CD4-positive, alpha-beta T cell (primary cell): ENCODE measurements around the gene ALPK3. TPM values are rescaled to one million over a fixed set of nuclear protein-coding genes. Genes with fewer than 3 reads are reported as not detected.

Experiments used
- ATAC-seq: fragments of 200-7000 bp; cut with Tn5 transposase; one replicate; pipeline ENCODE4 v1.10.0; 2022; ENCODE audit warnings: mild to moderate bottlenecking; ENCODE audit not compliant: poor library complexity
- CTCF ChIA-PET: fragments of 350-600 bp; sonication (Branson Sonifier 250); formaldehyde crosslinking; loops from one replicate; lab custom pipeline; 2021; ENCODE audit warnings: antibody characterized with exemption, inconsistent platforms; lab: Charles Lee
- POLR2A ChIA-PET: fragments of 350-600 bp; sonication (Branson Sonifier 250); formaldehyde crosslinking; loops from one replicate; lab custom pipeline; 2021; ENCODE audit warnings: antibody characterized with exemption, inconsistent platforms; lab: Charles Lee
- DNase-seq, 14 experiments: peaks; one replicate each; pipeline ENCODE4 v3.0.0-alpha.2; 2013 to 2020; ENCODE audit warnings: mixed read lengths in 2 of 14
- H3K27ac ChIP-seq, 2 donors: one replicate each; pipeline versions ENCODE4 v1.5.1 to v1.7.0; 2013; ENCODE audit warnings: low read length in 2 of 2, low read depth in 1 of 2, mild to moderate bottlenecking in 1 of 2
- H3K27me3 ChIP-seq, 2 experiments: 1 replicate in 1 of 2; 2 replicates in 1 of 2; pipeline versions ENCODE4 v1.6.1 to v1.7.0; 2013; ENCODE audit warnings: low read length in 2 of 2, control low read depth in 1 of 2, mild to moderate bottlenecking in 1 of 2, moderate library complexity in 1 of 2; ENCODE audit not compliant: insufficient read depth in 2 of 2, control insufficient read depth in 1 of 2
- H3K36me3 ChIP-seq: one replicate; pipeline ENCODE4 v1.6.1; 2013; ENCODE audit warnings: low read length, control low read depth; ENCODE audit not compliant: insufficient read depth
- H3K4me1 ChIP-seq: one replicate; pipeline ENCODE4 v1.6.1; 2013; ENCODE audit warnings: low read length, control low read depth; ENCODE audit not compliant: insufficient read depth
- H3K4me3 ChIP-seq: one replicate; pipeline ENCODE4 v1.5.1; 2013; ENCODE audit warnings: mild to moderate bottlenecking, low read length, moderate library complexity
- H3K9me3 ChIP-seq, 2 experiments: 1 replicate in 1 of 2; 2 replicates in 1 of 2; pipeline versions ENCODE4 v1.6.1 to v1.7.0; 2013; ENCODE audit warnings: low read length in 2 of 2, mild to moderate bottlenecking in 2 of 2, control low read depth in 1 of 2, moderate library complexity in 1 of 2; ENCODE audit not compliant: control insufficient read depth in 1 of 2, insufficient read depth in 1 of 2
- H3K27ac Mint-ChIP-seq: one replicate; pipeline ENCODE4 v1.8.0; 2020; ENCODE audit warnings: mixed read lengths
- H3K27me3 Mint-ChIP-seq: one replicate; pipeline ENCODE4 v1.8.0; 2021; ENCODE audit warnings: mixed read lengths
- H3K36me3 Mint-ChIP-seq: one replicate; pipeline ENCODE4 v1.8.0; 2021; ENCODE audit warnings: low read depth, mixed read lengths
- H3K4me1 Mint-ChIP-seq: one replicate; pipeline ENCODE4 v1.8.0; 2021; ENCODE audit warnings: low read depth, mixed read lengths
- H3K4me3 Mint-ChIP-seq: one replicate; pipeline ENCODE4 v1.8.0; 2020; ENCODE audit warnings: mild to moderate bottlenecking, mixed read lengths
- H3K9me3 Mint-ChIP-seq: one replicate; pipeline ENCODE4 v1.8.0; 2020; ENCODE audit warnings: mixed read lengths
- intact Hi-C, 2 experiments: fragments of 100-400 bp; cut with DNase I in 1 of 2; cut with micrococcal nuclease in 1 of 2; formaldehyde crosslinking; loops; one replicate each; pipeline versions ENCODE4 v1.15.1 to v1.9.0; 2023 to 2025; cut with DNase I, micrococcal nuclease
- total RNA-seq, 174 experiments: library from RNA in 2 of 174; stranded (reverse) in 2 of 174; gene quantifications; one replicate each; pipeline ENCODE4 v1.2.3 and lab custom pipeline; 2021 to 2026
- TF ChIP-seq, protein P1 (sequence below): fragments of 200-600 bp; IDR thresholded peaks from one replicate; pipeline ENCODE4 v1.8.0; 2022; ENCODE audit warnings: antibody characterized with exemption, mild to moderate bottlenecking

Gene ALPK3
- total RNA-seq, 2 experiments from 2014 or later: 0.14 TPM

DNA sequence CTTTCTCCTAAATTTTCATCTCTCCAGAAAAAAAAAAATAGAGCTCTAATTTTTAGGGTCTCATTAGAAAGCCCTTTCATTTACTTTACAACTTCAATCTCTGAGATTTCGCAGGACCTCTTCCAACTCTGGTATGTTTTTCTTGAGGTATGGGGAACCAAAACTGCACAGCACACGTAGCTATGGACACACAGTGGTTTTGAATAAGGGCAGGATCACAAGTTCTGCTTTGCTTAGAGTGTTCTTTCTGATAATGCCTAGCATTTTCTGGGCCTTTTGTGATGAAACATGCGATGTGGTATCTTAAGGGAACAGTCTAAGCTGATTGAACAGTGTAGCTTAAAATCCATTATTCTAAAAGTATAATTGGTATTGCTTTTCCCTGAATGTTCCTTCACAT is 43.4 kb upstream of the ALPK3 start:
- Histone ChIP-seq H3K36me3 (peaks cover 20% of the 10 kb centered on the region), H3K9me3 (no peaks in the 10 kb centered on the region), H3K4me3 (no peak overlapping the region), H3K27me3 (no peaks in the 10 kb centered on the region), H3K27ac (no peak overlapping the region), H3K4me1 (peaks cover 7% of the 10 kb centered on the region)
- peak overlapping the region; percentile 28 for H3K27ac Mint-ChIP-seq
- ChIA-PET CTCF (no interaction called here), POLR2A (interaction anchor here (1.6 to 2.2 kb wide), 2 partner anchors 10 to 58 kb away, joined by 4 to 5 read pairs; partner anchors contain the start of gene SEC11A)
- no peaks in the 10 kb centered on the region for H3K27me3 Mint-ChIP-seq
- no peaks in the 10 kb centered on the region for H3K9me3 Mint-ChIP-seq
- intact Hi-C loops: no loop called here
- ATAC-seq (no peak), DNase-seq (no peak)
- H3K36me3 Mint-ChIP-seq: peaks cover 45% of the 10 kb centered on the region
- H3K4me3 Mint-ChIP-seq: no peak overlapping the region
- TF ChIP-seq, protein P1, sequence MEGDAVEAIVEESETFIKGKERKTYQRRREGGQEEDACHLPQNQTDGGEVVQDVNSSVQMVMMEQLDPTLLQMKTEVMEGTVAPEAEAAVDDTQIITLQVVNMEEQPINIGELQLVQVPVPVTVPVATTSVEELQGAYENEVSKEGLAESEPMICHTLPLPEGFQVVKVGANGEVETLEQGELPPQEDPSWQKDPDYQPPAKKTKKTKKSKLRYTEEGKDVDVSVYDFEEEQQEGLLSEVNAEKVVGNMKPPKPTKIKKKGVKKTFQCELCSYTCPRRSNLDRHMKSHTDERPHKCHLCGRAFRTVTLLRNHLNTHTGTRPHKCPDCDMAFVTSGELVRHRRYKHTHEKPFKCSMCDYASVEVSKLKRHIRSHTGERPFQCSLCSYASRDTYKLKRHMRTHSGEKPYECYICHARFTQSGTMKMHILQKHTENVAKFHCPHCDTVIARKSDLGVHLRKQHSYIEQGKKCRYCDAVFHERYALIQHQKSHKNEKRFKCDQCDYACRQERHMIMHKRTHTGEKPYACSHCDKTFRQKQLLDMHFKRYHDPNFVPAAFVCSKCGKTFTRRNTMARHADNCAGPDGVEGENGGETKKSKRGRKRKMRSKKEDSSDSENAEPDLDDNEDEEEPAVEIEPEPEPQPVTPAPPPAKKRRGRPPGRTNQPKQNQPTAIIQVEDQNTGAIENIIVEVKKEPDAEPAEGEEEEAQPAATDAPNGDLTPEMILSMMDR: no peak
- H3K4me1 Mint-ChIP-seq: peaks cover 48% of the 10 kb centered on the region

GRCh38 chr15:84775867-84776449 is 41.2 kb upstream of the ALPK3 start:
- no peak overlapping the region for H3K4me3 Mint-ChIP-seq
- peaks cover 46% of the 10 kb centered on the region for H3K36me3 Mint-ChIP-seq
- ChIA-PET POLR2A (no interaction called here), CTCF (no interaction called here)
- H3K27ac Mint-ChIP-seq: no peak overlapping the region
- peaks cover 7% of the 10 kb centered on the region for H3K36me3 ChIP-seq
- DNase-seq (no peak), ATAC-seq (no peak)
- H3K4me3 ChIP-seq: no peak overlapping the region
- no peak overlapping the region for H3K27ac ChIP-seq
- H3K27me3 ChIP-seq: no peaks in the 10 kb centered on the region
- H3K9me3 Mint-ChIP-seq: no peaks in the 10 kb centered on the region
- no peaks in the 10 kb centered on the region for H3K27me3 Mint-ChIP-seq
- intact Hi-C loops: no loop called here
- H3K4me1 Mint-ChIP-seq: peaks cover 39% of the 10 kb centered on the region
- peaks cover 7% of the 10 kb centered on the region for H3K4me1 ChIP-seq
- TF ChIP-seq, protein P1: no peak
- no peaks in the 10 kb centered on the region for H3K9me3 ChIP-seq

DNA sequence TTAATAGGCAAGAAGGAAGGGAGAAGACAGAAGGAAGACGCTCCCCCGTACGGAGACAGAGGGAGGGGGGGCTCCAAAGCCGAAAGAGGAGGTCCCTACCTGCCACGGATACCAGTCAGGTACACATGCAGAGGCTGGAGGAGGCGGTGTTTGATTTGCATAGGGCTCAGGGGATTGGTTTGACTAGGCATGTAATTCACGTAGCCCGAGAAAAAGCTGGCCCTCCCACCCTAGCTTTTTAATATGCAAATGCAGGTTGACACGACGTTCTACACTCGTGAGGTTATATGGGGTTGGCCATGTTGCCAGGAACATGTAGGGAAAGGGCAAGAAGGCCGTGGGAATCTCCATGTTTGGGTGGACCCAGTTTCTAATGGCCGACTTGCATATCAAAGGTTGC is 39.0 kb upstream of the ALPK3 start:
- intact Hi-C loops: no loop called here
- Histone ChIP-seq H3K36me3 (peaks cover 26% of the 10 kb centered on the region), H3K27me3 (no peaks in the 10 kb centered on the region), H3K9me3 (no peaks in the 10 kb centered on the region), H3K27ac (no peak overlapping the region), H3K4me1 (peaks cover 3% of the 10 kb centered on the region), H3K4me3 (no peak overlapping the region)
- Mint-ChIP-seq H3K36me3 (peaks cover 60% of the 10 kb centered on the region), H3K27me3 (no peaks in the 10 kb centered on the region), H3K4me1 (peaks cover 24% of the 10 kb centered on the region), H3K9me3 (no peaks in the 10 kb centered on the region), H3K27ac (no peak overlapping the region), H3K4me3 (no peak overlapping the region)
- ATAC-seq (no peak), DNase-seq (no peak)
- POLR2A ChIA-PET: no interaction called here
- TF ChIP-seq, protein P1: no peak
- CTCF ChIA-PET: interaction anchor here (0.9 kb wide), 1 partner anchor 372 kb away, joined by 3 read pairs; no protein-coding TSS in a partner anchor
